LNCAP (cell line): ENCODE data around the gene LIMA1.

Experiments
- CTCF ChIP-seq: fragments of 450-650 bp; IDR thresholded peaks from 2 replicates; pipeline ENCODE4 v1.5.1; 2017; ENCODE audit warnings: mild to moderate bottlenecking

The LIMA1 gene

GRCh38 chr12:50147281-50147680 lies 136.0 kb downstream of the LIMA1 start:
- TF ChIP-seq CTCF, result no peak

- TF ChIP-seq CTCF, result no peak
Observed at GRCh38 chr12:50145439-50145838, 137.9 kb downstream of the LIMA1 start.

GRCh38 chr12:50142993-50143392 lies 140.3 kb downstream of the LIMA1 start:
- TF ChIP-seq CTCF, result no peak

GRCh38 chr12:50132505-50133135 lies 150.7 kb downstream of the LIMA1 start:
- TF ChIP-seq CTCF, result peak; percentile 48; the same call in 1 of the 2 replicates

- TF ChIP-seq CTCF, result no peak
Observed at GRCh38 chr12:50129290-50129689, 154.0 kb downstream of the LIMA1 start.

GRCh38 chr12:50127546-50127945 lies 155.8 kb downstream of the LIMA1 start:
- TF ChIP-seq CTCF, result no peak
